BE2C (cell line): ENCODE results near the gene SPECC1L.

ENCODE experiments used
- DNase-seq: peaks from one replicate; pipeline ENCODE4 v3.0.0-alpha.2; 2020
- H3K27me3 ChIP-seq: fragments of 250-450 bp; sonication (Bioruptor Pico); 2 replicates; pipeline ENCODE4 v1.5.1; 2020; ENCODE audit warnings: mild to moderate bottlenecking
- H3K36me3 ChIP-seq: fragments of 250-450 bp; sonication (Bioruptor Pico); 2 replicates; pipeline ENCODE4 v1.5.1; 2020; ENCODE audit warnings: mild to moderate bottlenecking
- H3K4me1 ChIP-seq: fragments of 250-450 bp; sonication (Bioruptor Pico); 2 replicates; pipeline ENCODE4 v1.5.1; 2020
- H3K4me3 ChIP-seq: 2 replicates; pipeline ENCODE4 v1.5.1; 2011; ENCODE audit warnings: low read depth, low read length
- H3K9me3 ChIP-seq: fragments of 250-450 bp; sonication (Bioruptor Pico); 2 replicates; pipeline ENCODE4 v1.5.1; 2020
- TF ChIP-seq, protein P1 (sequence below): IDR thresholded peaks from 2 replicates; pipeline ENCODE4 v1.5.1; 2012; ENCODE audit warnings: mild to moderate bottlenecking, low read depth, low read length

Gene SPECC1L

DNA sequence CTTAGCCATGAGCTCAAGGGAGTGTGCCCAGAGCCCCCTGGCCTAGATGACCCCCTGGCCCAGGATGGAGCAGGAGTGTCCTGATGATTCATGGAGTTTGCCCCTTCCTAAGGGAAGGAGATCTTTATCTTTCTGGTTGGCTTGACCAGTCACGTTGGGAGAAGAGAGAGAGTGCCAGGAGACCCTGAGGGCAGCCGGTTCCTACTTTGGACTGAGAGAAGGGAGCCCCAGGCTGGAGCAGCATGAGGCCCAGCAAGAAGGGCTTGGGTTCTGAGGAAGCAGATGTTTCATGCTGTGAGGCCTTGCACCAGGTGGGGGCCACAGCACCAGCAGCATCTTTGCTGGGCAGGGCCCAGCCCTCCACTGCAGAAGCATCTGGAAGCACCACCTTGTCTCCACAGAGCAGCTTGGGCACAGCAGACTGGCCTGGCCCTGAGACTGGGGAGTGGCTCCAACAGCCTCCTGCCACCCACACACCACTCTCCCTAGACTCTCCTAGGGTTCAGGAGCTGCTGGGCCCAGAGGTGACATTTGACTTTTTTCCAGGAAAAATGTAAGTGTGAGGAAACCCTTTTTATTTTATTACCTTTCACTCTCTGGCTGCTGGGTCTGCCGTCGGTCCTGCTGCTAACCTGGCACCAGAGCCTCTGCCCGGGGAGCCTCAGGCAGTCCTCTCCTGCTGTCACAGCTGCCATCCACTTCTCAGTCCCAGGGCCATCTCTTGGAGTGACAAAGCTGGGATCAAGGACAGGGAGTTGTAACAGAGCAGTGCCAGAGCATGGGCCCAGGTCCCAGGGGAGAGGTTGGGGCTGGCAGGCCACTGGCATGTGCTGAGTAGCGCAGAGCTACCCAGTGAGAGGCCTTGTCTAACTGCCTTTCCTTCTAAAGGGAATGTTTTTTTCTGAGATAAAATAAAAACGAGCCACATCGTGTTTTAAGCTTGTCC, 171.0 kb downstream of the SPECC1L start:
- TF ChIP-seq, protein P1, sequence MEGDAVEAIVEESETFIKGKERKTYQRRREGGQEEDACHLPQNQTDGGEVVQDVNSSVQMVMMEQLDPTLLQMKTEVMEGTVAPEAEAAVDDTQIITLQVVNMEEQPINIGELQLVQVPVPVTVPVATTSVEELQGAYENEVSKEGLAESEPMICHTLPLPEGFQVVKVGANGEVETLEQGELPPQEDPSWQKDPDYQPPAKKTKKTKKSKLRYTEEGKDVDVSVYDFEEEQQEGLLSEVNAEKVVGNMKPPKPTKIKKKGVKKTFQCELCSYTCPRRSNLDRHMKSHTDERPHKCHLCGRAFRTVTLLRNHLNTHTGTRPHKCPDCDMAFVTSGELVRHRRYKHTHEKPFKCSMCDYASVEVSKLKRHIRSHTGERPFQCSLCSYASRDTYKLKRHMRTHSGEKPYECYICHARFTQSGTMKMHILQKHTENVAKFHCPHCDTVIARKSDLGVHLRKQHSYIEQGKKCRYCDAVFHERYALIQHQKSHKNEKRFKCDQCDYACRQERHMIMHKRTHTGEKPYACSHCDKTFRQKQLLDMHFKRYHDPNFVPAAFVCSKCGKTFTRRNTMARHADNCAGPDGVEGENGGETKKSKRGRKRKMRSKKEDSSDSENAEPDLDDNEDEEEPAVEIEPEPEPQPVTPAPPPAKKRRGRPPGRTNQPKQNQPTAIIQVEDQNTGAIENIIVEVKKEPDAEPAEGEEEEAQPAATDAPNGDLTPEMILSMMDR, result no peak
- no peaks in the 10 kb centered on the region for H3K36me3 ChIP-seq
- no peaks in the 10 kb centered on the region for H3K9me3 ChIP-seq
- peaks cover 64% of the 10 kb centered on the region for H3K4me1 ChIP-seq
- H3K27me3 ChIP-seq, result no peaks in the 10 kb centered on the region
- peak; percentile 95 for DNase-seq
- no peak overlapping the region for H3K4me3 ChIP-seq

DNA sequence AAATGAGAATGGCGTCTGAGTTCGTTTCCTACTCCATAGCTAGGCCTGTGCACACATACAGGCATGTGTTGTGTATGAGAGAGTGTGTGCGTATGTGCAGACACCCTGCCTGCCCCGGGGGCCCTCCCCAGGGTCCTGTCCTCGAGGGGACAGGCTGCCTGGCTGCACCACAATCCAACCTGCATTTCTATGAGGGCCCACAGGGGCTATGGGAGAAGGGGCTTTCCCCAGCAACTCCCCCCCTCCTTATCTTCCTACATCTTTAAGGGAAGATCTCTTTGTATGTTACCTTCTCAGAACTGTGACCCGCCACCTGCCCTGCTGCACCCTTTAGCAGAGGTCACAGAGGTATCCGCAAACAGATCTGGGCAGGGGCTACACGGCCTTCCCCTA, 171.7 kb downstream of the SPECC1L start:
- TF ChIP-seq, protein P1, result no peak

DNA sequence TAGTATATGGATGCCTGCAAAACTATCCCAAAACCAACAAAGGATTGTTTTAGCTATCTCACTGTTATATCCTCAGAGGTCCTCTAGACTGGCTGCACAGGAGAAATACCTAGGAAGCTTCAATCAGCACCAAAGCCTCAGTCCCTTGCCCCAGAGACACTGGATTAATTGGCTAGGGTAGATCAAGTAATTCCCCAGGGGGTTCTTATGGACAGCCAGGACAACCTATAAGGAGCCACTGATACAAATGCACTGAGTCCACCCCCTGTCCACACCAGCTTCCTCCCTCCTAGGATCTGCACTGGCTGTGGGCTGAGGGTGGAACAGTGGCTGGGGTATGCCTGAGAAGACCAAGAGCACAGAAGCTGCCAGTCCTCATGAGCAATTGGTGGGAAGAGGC, 173.0 kb downstream of the SPECC1L start:
- TF ChIP-seq, protein P1, result no peak
- Histone ChIP-seq H3K4me3 (0 out of 2 replicates have a peak overlapping the region, but pooled peaks have one; percentile 9), H3K4me1 (peaks cover 67% of the 10 kb centered on the region), H3K27me3 (no peaks in the 10 kb centered on the region), H3K9me3 (no peaks in the 10 kb centered on the region), H3K36me3 (no peaks in the 10 kb centered on the region)
- DNase-seq, result no peak

More for the DNA sequence above, 171.7 kb downstream of the SPECC1L start:
- Histone ChIP-seq H3K4me1 (peaks cover 71% of the 10 kb centered on the region), H3K4me3 (no peak overlapping the region), H3K9me3 (no peaks in the 10 kb centered on the region), H3K27me3 (no peaks in the 10 kb centered on the region), H3K36me3 (no peaks in the 10 kb centered on the region)
- DNase-seq, result peak; percentile 60

DNA sequence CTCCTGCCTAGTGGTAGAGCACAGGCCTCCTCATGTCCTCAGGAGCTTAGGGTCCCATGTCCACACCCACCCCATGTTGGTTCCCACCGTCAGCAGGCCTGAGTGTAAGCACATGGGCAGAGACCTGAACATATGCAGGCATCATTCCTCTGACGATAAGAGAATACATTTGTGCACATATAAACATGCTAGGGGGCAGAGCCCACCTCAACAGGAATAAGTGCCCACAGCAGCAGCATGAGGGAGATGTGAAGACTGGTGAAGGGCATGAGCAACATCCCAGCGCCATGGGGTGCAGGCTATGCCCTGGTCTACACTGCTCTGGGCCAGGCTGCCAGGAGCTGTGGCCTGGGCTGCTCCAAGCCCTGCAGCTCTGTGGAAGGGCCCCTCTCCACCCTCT, 173.6 kb downstream of the SPECC1L start:
- no peak for DNase-seq
- TF ChIP-seq, protein P1, result no peak
- Histone ChIP-seq H3K9me3 (no peaks in the 10 kb centered on the region), H3K4me3 (peak overlapping the region; percentile 39; the same call in 1 of the 2 replicates), H3K27me3 (no peaks in the 10 kb centered on the region), H3K4me1 (peaks cover 73% of the 10 kb centered on the region), H3K36me3 (no peaks in the 10 kb centered on the region)

DNA sequence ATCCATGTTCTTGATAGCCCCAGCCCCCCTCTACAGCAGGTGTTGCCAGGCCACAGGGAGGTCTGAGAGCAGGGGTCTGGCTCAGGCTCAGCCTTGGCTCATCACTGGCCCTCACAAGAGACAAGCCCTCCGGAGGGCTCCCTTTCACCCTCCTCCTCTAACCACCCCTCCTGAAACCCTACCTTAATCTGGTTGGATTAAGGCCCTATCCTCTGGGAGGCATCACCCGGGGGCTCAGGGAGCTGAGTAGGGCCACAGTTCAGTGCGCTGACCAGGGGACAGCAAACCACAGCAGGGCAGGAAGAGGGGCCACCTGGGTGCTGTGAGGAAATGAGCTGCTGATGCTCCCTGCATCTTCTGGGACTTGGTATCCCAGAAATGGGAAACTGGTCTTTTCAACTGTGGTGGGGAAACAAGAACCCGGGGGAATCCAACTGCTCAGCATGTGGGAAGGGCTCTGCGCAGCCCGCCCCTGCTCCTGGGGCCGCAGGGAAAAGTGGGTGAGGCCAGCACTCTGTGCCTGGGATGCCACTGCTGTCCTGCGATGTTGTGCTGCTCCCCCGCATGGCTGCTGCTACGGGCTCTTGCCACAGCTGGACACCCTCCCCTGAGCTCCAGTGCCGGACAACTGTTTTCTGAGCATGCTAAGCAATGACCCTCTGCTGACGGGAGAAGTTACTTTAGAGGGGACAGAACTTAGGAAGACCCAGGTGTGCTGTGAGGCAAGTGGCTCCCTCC, 174.3 kb downstream of the SPECC1L start:
- TF ChIP-seq, protein P1, result no peak
- peaks cover 80% of the 10 kb centered on the region for H3K4me1 ChIP-seq
- H3K9me3 ChIP-seq, result no peaks in the 10 kb centered on the region
- peak; percentile 80 for DNase-seq
- H3K27me3 ChIP-seq, result no peaks in the 10 kb centered on the region
- H3K4me3 ChIP-seq, result peak overlapping the region; percentile 39
- H3K36me3 ChIP-seq, result no peaks in the 10 kb centered on the region
